GM12878 (cell line): ENCODE results near the gene TFF1. TPM values are rescaled to one million over a fixed set of nuclear protein-coding genes. Genes with fewer than 3 reads are reported as not detected.

ENCODE experiments used
- ATAC-seq: fragments of 200-7000 bp; cut with Tn5 transposase; 3 replicates; pipeline ENCODE4 v1.9.1; 2020; ENCODE audit warnings: mild to moderate bottlenecking, moderate library complexity
- BruUV-seq: library from RNA; stranded (reverse); fragments of 400-500 nt; replicated peaks from 2 replicates; lab custom pipeline; 2021; lab: Mats Ljungman, UMichigan
- CTCF ChIA-PET: fragments of 300-600 bp; sonication (Branson Sonifier 250); formaldehyde crosslinking; extraction: SDS; loops from one replicate; lab custom pipeline; 2021; ENCODE audit warnings: inconsistent platforms; lab: Yijun Ruan, JAX
- POLR2A ChIA-PET: fragments of 350-600 bp; formaldehyde crosslinking; extraction: SDS; loops from one replicate; lab custom pipeline; 2021; ENCODE audit warnings: inconsistent platforms; lab: Charles Lee
- RAD21 ChIA-PET: fragments of 300-600 bp; sonication (Branson Sonifier 250); formaldehyde crosslinking; loops from one replicate; lab custom pipeline; 2023; ENCODE audit warnings: antibody characterized with exemption; ENCODE audit not compliant: unreplicated experiment; lab: Charles Lee
- SMC1A ChIA-PET: fragments of 300-600 bp; sonication (Branson Sonifier 250); formaldehyde crosslinking; loops from one replicate; lab custom pipeline; 2023; ENCODE audit not compliant: unreplicated experiment, uncharacterized antibody; lab: Charles Lee
- DNase-seq: peaks from one replicate; pipeline ENCODE4 v3.0.0-alpha.2; 2011; ENCODE audit warnings: low read depth, low spot score
- FAIRE-seq: peaks from 3 replicates; lab custom pipeline; 2011; peaks lifted over from hg19 to GRCh38; lab: Jason Lieb, UNC
- H2AFZ ChIP-seq: 2 replicates; pipeline ENCODE4 v1.6.0; 2011; ENCODE audit warnings: low read depth, low read length, control low read depth; ENCODE audit not compliant: control insufficient read depth
- H3K27ac ChIP-seq: 2 replicates; pipeline ENCODE4 v1.5.1; 2011; ENCODE audit warnings: control low read depth; ENCODE audit not compliant: control insufficient read depth, insufficient read depth
- H3K27me3 ChIP-seq, 2 experiments: replicated peaks in 1 of 2; 2 replicates each; pipeline versions ENCODE4 v1.6.0 to v1.6.1; 2011; ENCODE audit warnings: low read length in 1 of 2; ENCODE audit not compliant: control insufficient read depth in 2 of 2, insufficient read depth in 2 of 2
- H3K36me3 ChIP-seq, 2 experiments: 2 replicates each; pipeline ENCODE4 v1.5.1; 2011; ENCODE audit warnings: low read length in 1 of 2; ENCODE audit not compliant: control insufficient read depth in 2 of 2, insufficient read depth in 2 of 2
- H3K4me1 ChIP-seq: 2 replicates; pipeline ENCODE4 v1.6.1; 2011; ENCODE audit warnings: mild to moderate bottlenecking, low read length, moderate library complexity, mixed read lengths; ENCODE audit not compliant: control insufficient read depth, insufficient read depth
- H3K4me2 ChIP-seq: 2 replicates; pipeline ENCODE4 v1.6.0; 2011; ENCODE audit warnings: control low read depth; ENCODE audit not compliant: control insufficient read depth, insufficient read depth
- H3K4me3 ChIP-seq: fragments of 200-600 bp; sonication (generic); 2 replicates; pipeline ENCODE4 v1.5.1; 2016
- H3K79me2 ChIP-seq: 2 replicates; pipeline ENCODE4 v1.6.0; 2011; ENCODE audit warnings: low read length; ENCODE audit not compliant: control insufficient read depth, insufficient read depth
- H3K9ac ChIP-seq: 2 replicates; pipeline ENCODE4 v1.8.0; 2011; ENCODE audit warnings: low read length, control low read depth, mixed read lengths; ENCODE audit not compliant: control insufficient read depth, insufficient read depth
- H3K9me3 ChIP-seq: replicated peaks from 3 replicates; pipeline ENCODE4 v1.5.1; 2011; ENCODE audit warnings: mild to moderate bottlenecking, low read length; ENCODE audit not compliant: control insufficient read depth, insufficient read depth
- H4K20me1 ChIP-seq: 2 replicates; pipeline ENCODE4 v1.6.0; 2011; ENCODE audit not compliant: control insufficient read depth, insufficient read depth
- BMI1 ChIP-seq: fragments of 450-650 bp; IDR thresholded peaks from 2 replicates; pipeline ENCODE4 v1.6.1; 2016; ENCODE audit warnings: mild to moderate bottlenecking, moderate library complexity, borderline replicate concordance
- CBX5 ChIP-seq: sonication (generic); IDR thresholded peaks from 2 replicates; pipeline ENCODE4 v1.6.1; 2016; ENCODE audit warnings: low read depth, moderate library complexity, mild to moderate bottlenecking, inconsistent platforms
- CREB1 ChIP-seq: IDR thresholded peaks from 2 replicates; pipeline ENCODE4 v1.6.1; 2012; ENCODE audit warnings: low read depth, mild to moderate bottlenecking, inconsistent platforms
- E2F4 ChIP-seq: IDR thresholded peaks from 2 replicates; pipeline ENCODE4 v1.6.1; 2012; ENCODE audit warnings: low read depth, low read length, improper control_type of control experiment
- ETV6 ChIP-seq, 2 experiments: fragments of 450-650 bp in 1 of 2; IDR thresholded peaks in 1 of 2; conservative IDR thresholded peaks in 1 of 2; 2 replicates each; pipeline ENCODE4 v1.6.1; 2014; ENCODE audit warnings: antibody characterized with exemption in 1 of 2, borderline replicate concordance in 1 of 2, low read depth in 1 of 2, mild to moderate bottlenecking in 1 of 2, moderate library complexity in 1 of 2
- HSF1 ChIP-seq: fragments of 150-350 bp; IDR thresholded peaks from 2 replicates; pipeline ENCODE4 v1.6.1; 2014; ENCODE audit warnings: mild to moderate bottlenecking, low read depth, low read length
- IKZF1 ChIP-seq: fragments of 450-650 bp; conservative IDR thresholded peaks from 2 replicates; pipeline ENCODE4 v1.6.1; 2017; ENCODE audit warnings: antibody characterized with exemption, mild to moderate bottlenecking
- IRF4 ChIP-seq: IDR thresholded peaks from 2 replicates; pipeline ENCODE4 v1.6.1; 2011; ENCODE audit warnings: low read depth, low read length
- JUNB ChIP-seq: IDR thresholded peaks from 2 replicates; pipeline ENCODE4 v1.6.1; 2016; ENCODE audit warnings: antibody characterized with exemption, mild to moderate bottlenecking
- MTA3 ChIP-seq: IDR thresholded peaks from 2 replicates; pipeline ENCODE4 v1.6.1; 2012; ENCODE audit warnings: low read length, inconsistent platforms, borderline replicate concordance
- MXI1 ChIP-seq: fragments of 150-350 bp; IDR thresholded peaks from 2 replicates; pipeline ENCODE4 v1.6.1; 2011; ENCODE audit warnings: low read depth, mild to moderate bottlenecking, inconsistent platforms, low read length, improper control_type of control experiment
- NBN ChIP-seq: fragments of 450-650 bp; IDR thresholded peaks from 2 replicates; pipeline ENCODE4 v1.6.1; 2016
- NFYA ChIP-seq: IDR thresholded peaks from 2 replicates; pipeline ENCODE4 v1.6.1; 2011; ENCODE audit warnings: low read depth, mild to moderate bottlenecking, low read length, improper control_type of control experiment, borderline replicate concordance
- POLR2AphosphoS5 ChIP-seq: IDR thresholded peaks from 2 replicates; pipeline ENCODE4 v1.6.1; 2011; ENCODE audit warnings: mild to moderate bottlenecking, low read length, inconsistent platforms
- RB1 ChIP-seq: fragments of 450-650 bp; formaldehyde crosslinking; IDR thresholded peaks from 2 replicates; pipeline ENCODE4 v1.6.1; 2017; ENCODE audit warnings: mild to moderate bottlenecking, borderline replicate concordance
- SPI1 ChIP-seq: IDR thresholded peaks from 2 replicates; pipeline ENCODE4 v1.6.1; 2011; ENCODE audit warnings: low read depth, mild to moderate bottlenecking, low read length, moderate library complexity, borderline replicate concordance; ENCODE audit not compliant: insufficient read depth
- SRF ChIP-seq, 2 experiments: IDR thresholded peaks; 2 replicates each; pipeline ENCODE4 v1.6.1; 2011; ENCODE audit warnings: low read depth in 2 of 2, low read length in 2 of 2, mild to moderate bottlenecking in 1 of 2, moderate library complexity in 1 of 2
- ZBTB33 ChIP-seq: fragments of 450-650 bp; IDR thresholded peaks from 2 replicates; pipeline ENCODE4 v1.6.1; 2017; ENCODE audit warnings: mild to moderate bottlenecking
- ZNF622 ChIP-seq: fragments of 450-650 bp; IDR thresholded peaks from 2 replicates; pipeline ENCODE4 v1.6.1; 2017; ENCODE audit warnings: mild to moderate bottlenecking, inconsistent platforms
- WGBS: methylation state at CpG from one replicate; pipeline ENCODE4 v1.1.6; 2016; ENCODE audit warnings: low lambda C conversion rate; ENCODE audit not compliant: insufficient replicate concordance, insufficient coverage; ENCODE audit errors: missing lambda C conversion rate; 5-methylcytosine and 5-hydroxymethylcytosine counted together
- in situ Hi-C: fragments of 300-500 bp; cut with MboI; formaldehyde crosslinking; loops from 9 replicates; pipeline ENCODE4 v1.14.3; 2018; ENCODE audit warnings: mixed read lengths
- intact Hi-C: fragments of 100-400 bp; cut with micrococcal nuclease; formaldehyde crosslinking; loops from one replicate; pipeline ENCODE4 v1.14.2; 2022; ENCODE audit not compliant: unreplicated experiment
- polyA plus RNA-seq, 11 experiments: library from polyadenylated mRNA; depleted of rRNA in 4 of 11; unstranded in 6 of 11; stranded (reverse) in 5 of 11; fragments of >200 nt; fragmentation: Nextera tagmentation in 4 of 11; fragmentation: Illumina TruSeq in 1 of 11; extraction: Ambion mirVana in 4 of 11; extraction: Trizol in 1 of 11; gene quantifications; 1 replicate in 1 of 11; 2 replicates in 10 of 11; pipeline versions ENCODE4 v1.2.1 to v1.2.3, GENCODE V29; 2011 to 2016; ENCODE audit warnings: inconsistent platforms in 2 of 11, missing spikeins in 2 of 11, low read depth in 1 of 11
- total RNA-seq, 4 experiments: library from RNA; depleted of rRNA in 3 of 4; stranded (reverse); fragments of >200 nt in 3 of 4; fragmentation: Illumina TruSeq in 1 of 4; extraction: Trizol in 1 of 4; gene quantifications; 2 replicates each; pipeline versions ENCODE4 v1.2.1 to v1.2.3, GENCODE V29; 2013 to 2021

Gene TFF1
- total and polyA plus RNA-seq, 10 of the 15 experiments (the other 5 are each of a cell fraction or from before 2014, with no cell fraction given) = 0.13 TPM; not detected in 9

GRCh38 chr21:42413500-42413899 is 47.2 kb upstream of the TFF1 start (continued):
- TF ChIP-seq BMI1 (no peak), MXI1 (no peak), NBN (no peak), IRF4 (peak; percentile 71), JUNB (peak; percentile 72; the same call in 1 of the 2 replicates)
- TF ChIP-seq, all 136 proteins: peak for 5

- no peaks in the 10 kb centered on the region for H3K79me2 ChIP-seq
- RAD21 ChIA-PET = interaction anchor here (0.6 to 4.2 kb wide), 10 partner anchors 8 to 192 kb away, joined by 3 to 32 read pairs (median 4); no protein-coding TSS in a partner anchor
- DNase-seq (no peak), FAIRE-seq (no peak), ATAC-seq (no peak)
- intact Hi-C loops (no loop called here), in situ Hi-C loops (no loop called here)
- no peaks in the 10 kb centered on the region; the same call in 2 of the 3 replicates for H3K9me3 ChIP-seq
- 80% methylated on average over 14 of the region's 14 CpGs for WGBS
- H3K4me3 ChIP-seq = no peak overlapping the region
- H4K20me1 ChIP-seq = no peaks in the 10 kb centered on the region
- H3K27me3 ChIP-seq = no peaks in the 10 kb centered on the region
- no peak overlapping the region for H2AFZ ChIP-seq
- H3K9ac ChIP-seq = no peak overlapping the region
- CTCF ChIA-PET = interaction anchor here (1.0 to 1.7 kb wide), 6 partner anchors 8 to 102 kb away, joined by 3 to 5 read pairs (median 3); partner anchors contain the start of gene UBASH3A
- no peaks in the 10 kb centered on the region for H3K36me3 ChIP-seq
- SMC1A ChIA-PET = interaction anchor here (0.9 to 6.1 kb wide), 11 partner anchors 8 to 73 kb away, joined by 3 to 49 read pairs (median 5); partner anchors contain the start of gene UBASH3A
- no TSS peak for BruUV-seq
- H3K4me1 ChIP-seq = peaks cover 47% of the 10 kb centered on the region
- POLR2A ChIA-PET = interaction anchor here (0.5 to 5.4 kb wide), 6 partner anchors 9 to 47 kb away, joined by 3 to 34 read pairs (median 6); partner anchors contain the start of gene UBASH3A
- H3K4me2 ChIP-seq = no peak overlapping the region
- peak overlapping the region; percentile 14 for H3K27ac ChIP-seq
- TF ChIP-seq IKZF1 = no peak
- TF ChIP-seq SPI1 = no peak
- TF ChIP-seq ZNF622 = no peak
- no peak for TF ChIP-seq ETV6 (conservative IDR thresholded peaks at IDR 0.05 in 1 of 2, IDR thresholded peaks at IDR 0.05 in 1 of 2; ENCODE audit: borderline replicate concordance in 1 of 2, low read depth in 1 of 2)
- no peak for TF ChIP-seq BMI1
- no peak for TF ChIP-seq NFYA
- no peak for TF ChIP-seq HSF1
- TF ChIP-seq CBX5 = no peak
- TF ChIP-seq E2F4 = no peak
- TF ChIP-seq CREB1 = no peak
- TF ChIP-seq POLR2AphosphoS5 = no peak
- no peak for TF ChIP-seq RB1
- no peak for TF ChIP-seq ZBTB33
- TF ChIP-seq MTA3 = no peak
- TF ChIP-seq SRF (IDR thresholded peaks at IDR 0.05; ENCODE audit: low read depth in 2 of 2, low read length in 2 of 2) = no peak
Observed at GRCh38 chr21:42413093-42413492, 46.8 kb upstream of the TFF1 start.
